Subcutaneous adipose tissue (tissue), 4 donors: ENCODE measurements around the gene GREB1L. TPM values are rescaled to one million over a fixed set of nuclear protein-coding genes. Genes with fewer than 3 reads are reported as not detected.

Experiments used
- CTCF ChIP-seq: fragments of 450-650 bp; IDR thresholded peaks from one replicate; pipeline ENCODE4 v1.5.1; 2016; ENCODE audit warnings: low read depth, mild to moderate bottlenecking, control low read depth, antibody characterized with exemption, moderate library complexity
- total RNA-seq, 4 donors: library from RNA; depleted of rRNA; stranded (reverse); fragments of >200 nt; gene quantifications; one replicate each; pipeline ENCODE4 v1.1.0, GENCODE V29; 2016

GREB1L gene
- total RNA-seq, 4 donors from 2014 or later, result 10.0 to 39.7 (median 26.0) TPM

GRCh38 chr18:21499997-21500396 lies 258.0 kb downstream of the GREB1L start:
- TF ChIP-seq CTCF, result no peak

GRCh38 chr18:21502661-21503060 lies 260.6 kb downstream of the GREB1L start:
- TF ChIP-seq CTCF, result no peak

- TF ChIP-seq CTCF, result no peak
Observed at GRCh38 chr18:21507913-21508701, 266.1 kb downstream of the GREB1L start.

- TF ChIP-seq CTCF, result no peak
Observed at GRCh38 chr18:21509062-21509461, 267.0 kb downstream of the GREB1L start.

GRCh38 chr18:21513292-21513691 lies 271.3 kb downstream of the GREB1L start:
- TF ChIP-seq CTCF, result no peak

DNA sequence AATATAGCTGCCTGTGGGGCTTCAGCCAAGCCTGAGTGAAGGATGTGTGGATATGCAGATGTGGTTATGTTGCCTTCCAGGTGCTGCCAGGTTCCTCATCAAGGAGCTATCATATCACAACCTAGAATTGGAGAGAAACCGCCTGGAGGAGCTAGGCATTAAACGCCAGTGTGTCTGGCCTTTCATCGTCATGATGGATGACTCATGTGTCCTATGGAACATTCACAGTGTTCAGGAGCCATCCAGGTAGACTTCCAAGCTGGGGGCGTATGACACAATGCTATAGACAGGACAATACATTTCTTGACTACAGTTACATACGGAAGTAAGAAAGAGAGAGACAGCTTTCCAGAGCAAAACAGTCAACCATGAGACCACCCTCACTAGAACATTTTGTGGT lies 271.7 kb downstream of the GREB1L start:
- TF ChIP-seq CTCF, result no peak

GRCh38 chr18:21522530-21522929 lies 280.5 kb downstream of the GREB1L start:
- TF ChIP-seq CTCF, result no peak
